ENCODE results near the gene ZNF609. TPM values are rescaled to one million over a fixed set of nuclear protein-coding genes. Genes with fewer than 3 reads are reported as not detected.
"Not testable (repeated sequence)": the region's sequence is repeated elsewhere in the genome, so short reads cannot be mapped to it uniquely, and the experiment has no call there.

The ZNF609 gene
- total and polyA plus RNA-seq, 2 donors = 15.0 to 23.7 TPM

GRCh38 chr15:64580696-64581407, 120.5 kb downstream of the ZNF609 start:
- 95% methylated on average over 9 of the region's 9 CpGs for WGBS
- Histone ChIP-seq H3K27ac (ENCODE audit: low read depth) (no peak overlapping the region), H3K4me3 (ENCODE audit: low read depth, low read length) (no peak overlapping the region), H3K4me1 (ENCODE audit: insufficient read depth) (no peaks in the 10 kb centered on the region), H3K36me3 (ENCODE audit: insufficient read depth) (no peaks in the 10 kb centered on the region)
- DNase-seq (ENCODE audit: extremely low spot score) = no peak

- H3K4me1 ChIP-seq (ENCODE audit: insufficient read depth) = no peaks in the 10 kb centered on the region
- H3K27ac ChIP-seq (ENCODE audit: low read depth) = no peak overlapping the region
- H3K36me3 ChIP-seq (ENCODE audit: insufficient read depth) = no peaks in the 10 kb centered on the region
- no peak for DNase-seq (ENCODE audit: extremely low spot score)
- 97% methylated on average over 2 of the region's 2 CpGs for WGBS
- H3K4me3 ChIP-seq (ENCODE audit: low read depth, low read length) = no peak overlapping the region
Measured at GRCh38 chr15:64581408-64581761, 121.0 kb downstream of the ZNF609 start.

- H3K27ac ChIP-seq (ENCODE audit: low read depth) = no peak overlapping the region
- H3K36me3 ChIP-seq (ENCODE audit: insufficient read depth) = no peaks in the 10 kb centered on the region
- no peak for DNase-seq (ENCODE audit: extremely low spot score)
- H3K4me3 ChIP-seq (ENCODE audit: low read depth, low read length) = no peak overlapping the region
- H3K4me1 ChIP-seq (ENCODE audit: insufficient read depth) = no peaks in the 10 kb centered on the region
- 93% methylated on average over 3 of the region's 3 CpGs for WGBS
Measured at GRCh38 chr15:64582202-64582601, 121.8 kb downstream of the ZNF609 start.

GRCh38 chr15:64583519-64583918, 123.1 kb downstream of the ZNF609 start:
- no peak for DNase-seq (ENCODE audit: extremely low spot score)
- Histone ChIP-seq H3K4me3 (ENCODE audit: low read depth, low read length) (no peak overlapping the region), H3K27ac (ENCODE audit: low read depth) (no peak overlapping the region), H3K36me3 (ENCODE audit: insufficient read depth) (no peaks in the 10 kb centered on the region), H3K4me1 (ENCODE audit: insufficient read depth) (no peaks in the 10 kb centered on the region)
- WGBS = 93% methylated on average over 4 of the region's 4 CpGs

- Histone ChIP-seq H3K4me1 (ENCODE audit: insufficient read depth) (no peaks in the 10 kb centered on the region), H3K4me3 (ENCODE audit: low read depth, low read length) (no peak overlapping the region), H3K27ac (ENCODE audit: low read depth) (no peak overlapping the region), H3K36me3 (ENCODE audit: insufficient read depth) (no peaks in the 10 kb centered on the region)
- DNase-seq (ENCODE audit: extremely low spot score) = no peak
- WGBS = 92% methylated on average over 3 of the region's 3 CpGs
Measured at GRCh38 chr15:64583983-64584382, 123.6 kb downstream of the ZNF609 start.

- DNase-seq (ENCODE audit: extremely low spot score) = no peak
- Histone ChIP-seq H3K36me3 (ENCODE audit: insufficient read depth) (no peaks in the 10 kb centered on the region), H3K4me3 (ENCODE audit: low read depth, low read length) (no peak overlapping the region), H3K4me1 (ENCODE audit: insufficient read depth) (no peaks in the 10 kb centered on the region), H3K27ac (ENCODE audit: low read depth) (no peak overlapping the region)
- 88% methylated on average over 12 of the region's 12 CpGs for WGBS
Measured at GRCh38 chr15:64586259-64586870, 126.0 kb downstream of the ZNF609 start.

- WGBS = 87% methylated on average over 4 of the region's 4 CpGs
- Histone ChIP-seq H3K36me3 (ENCODE audit: insufficient read depth) (no peaks in the 10 kb centered on the region), H3K4me1 (ENCODE audit: insufficient read depth) (no peaks in the 10 kb centered on the region), H3K27ac (ENCODE audit: low read depth) (no peak overlapping the region), H3K4me3 (ENCODE audit: low read depth, low read length) (no peak overlapping the region)
- DNase-seq (ENCODE audit: extremely low spot score) = no peak
Measured at GRCh38 chr15:64586984-64587383, 126.6 kb downstream of the ZNF609 start.

GRCh38 chr15:64589435-64590084, 129.2 kb downstream of the ZNF609 start:
- no peak overlapping the region for H3K27ac ChIP-seq (ENCODE audit: low read depth)
- H3K4me3 ChIP-seq (ENCODE audit: low read depth, low read length) = no peak overlapping the region
- no peaks in the 10 kb centered on the region for H3K4me1 ChIP-seq (ENCODE audit: insufficient read depth)
- H3K36me3 ChIP-seq (ENCODE audit: insufficient read depth) = no peaks in the 10 kb centered on the region
- 52% methylated on average over 3 of the region's 3 CpGs for WGBS
- no peak for DNase-seq (ENCODE audit: extremely low spot score)

GRCh38 chr15:64592845-64593244, 132.5 kb downstream of the ZNF609 start:
- DNase-seq (ENCODE audit: extremely low spot score); H3K4me3 ChIP-seq (ENCODE audit: low read depth, low read length); H3K36me3 ChIP-seq (ENCODE audit: insufficient read depth); H3K4me1 ChIP-seq (ENCODE audit: insufficient read depth); H3K27ac ChIP-seq (ENCODE audit: low read depth): not testable (repeated sequence)
- 98% methylated on average over 18 of the region's 18 CpGs for WGBS

- no peak overlapping the region for H3K4me3 ChIP-seq (ENCODE audit: low read depth, low read length)
- no peaks in the 10 kb centered on the region for H3K36me3 ChIP-seq (ENCODE audit: insufficient read depth)
- DNase-seq (ENCODE audit: extremely low spot score) = no peak
- no peak overlapping the region for H3K27ac ChIP-seq (ENCODE audit: low read depth)
- 46% methylated on average over 4 of the region's 4 CpGs for WGBS
- H3K4me1 ChIP-seq (ENCODE audit: insufficient read depth) = peaks cover 1% of the 10 kb centered on the region
Measured at GRCh38 chr15:64596701-64597476, 136.5 kb downstream of the ZNF609 start.

- Histone ChIP-seq H3K4me1 (ENCODE audit: insufficient read depth) (peaks cover 1% of the 10 kb centered on the region), H3K27ac (ENCODE audit: low read depth) (no peak overlapping the region), H3K4me3 (ENCODE audit: low read depth, low read length) (no peak overlapping the region)
Measured at GRCh38 chr15:64597477-64597822, 137.1 kb downstream of the ZNF609 start.

GRCh38 chr15:64599226-64599625, 138.8 kb downstream of the ZNF609 start:
- Histone ChIP-seq H3K4me3 (ENCODE audit: low read depth, low read length) (no peak overlapping the region), H3K4me1 (ENCODE audit: insufficient read depth) (peaks cover 1% of the 10 kb centered on the region), H3K27ac (ENCODE audit: low read depth) (no peak overlapping the region), H3K36me3 (ENCODE audit: insufficient read depth) (no peaks in the 10 kb centered on the region)
- DNase-seq (ENCODE audit: extremely low spot score) = no peak

More at GRCh38 chr15:64597477-64597822, 137.1 kb downstream of the ZNF609 start:
- WGBS = 16% methylated on average over 1 of the region's 1 CpG
- DNase-seq (ENCODE audit: extremely low spot score) = no peak
- no peaks in the 10 kb centered on the region for H3K36me3 ChIP-seq (ENCODE audit: insufficient read depth)

- Histone ChIP-seq H3K4me1 (ENCODE audit: insufficient read depth) (peaks cover 1% of the 10 kb centered on the region), H3K27ac (ENCODE audit: low read depth) (no peak overlapping the region), H3K36me3 (ENCODE audit: insufficient read depth) (no peaks in the 10 kb centered on the region), H3K4me3 (ENCODE audit: low read depth, low read length) (no peak overlapping the region)
- no peak for DNase-seq (ENCODE audit: extremely low spot score)
- 57% methylated on average over 2 of the region's 2 CpGs for WGBS
Measured at GRCh38 chr15:64599716-64600115, 139.3 kb downstream of the ZNF609 start.

GRCh38 chr15:64600794-64601193, 140.4 kb downstream of the ZNF609 start:
- no peak for DNase-seq (ENCODE audit: extremely low spot score)
- H3K27ac ChIP-seq (ENCODE audit: low read depth) = no peak overlapping the region
- 96% methylated on average over 1 of the region's 1 CpG for WGBS
- no peaks in the 10 kb centered on the region for H3K36me3 ChIP-seq (ENCODE audit: insufficient read depth)
- peaks cover 1% of the 10 kb centered on the region for H3K4me1 ChIP-seq (ENCODE audit: insufficient read depth)
- no peak overlapping the region for H3K4me3 ChIP-seq (ENCODE audit: low read depth, low read length)
